Measurements from ENCODE around the gene AARS2. TPM values are rescaled to one million over a fixed set of nuclear protein-coding genes. Genes with fewer than 3 reads are reported as not detected.

AARS2 gene
- total and polyA plus RNA-seq, 2 of the 8 experiments (the other 6 are each of a cell fraction or from before 2014, with no cell fraction given) = 8.6 to 20.4 TPM

GRCh38 chr6:44335631-44336030, 22.5 kb upstream of the AARS2 start:
- no peak overlapping the region for H3K4ac ChIP-seq (replicated peaks; ENCODE audit: insufficient read length, low read depth, low read length)

More at GRCh38 chr6:44335631-44336030, 22.5 kb upstream of the AARS2 start:
- no peaks in the 10 kb centered on the region for H4K20me1 ChIP-seq (replicated peaks in 1 of 2; ENCODE audit: control insufficient read depth in 1 of 2, insufficient read depth in 2 of 2, low read length in 2 of 2)
- H4K91ac ChIP-seq (replicated peaks; ENCODE audit: insufficient read length, low read length) = no peak overlapping the region
- H3K14ac ChIP-seq (ENCODE audit: insufficient read length) = no peak overlapping the region
- 47% methylated on average over 1 of the region's 1 CpG; no CpG with 5 or more reads in 1 of the 2 experiments for WGBS, 2 experiments (ENCODE audit: extremely low coverage in 1 of 2, insufficient coverage in 1 of 2, insufficient read length in 1 of 2, insufficient replicate concordance in 2 of 2, low coverage in 1 of 2, low lambda C conversion rate in 2 of 2, missing lambda C conversion rate in 1 of 2)
- DNase-seq (ENCODE audit: low read depth in 1 of 2, low spot score in 2 of 2) = no peak
- no peak overlapping the region for H3K4me3 ChIP-seq (ENCODE audit: extremely low read depth in 1 of 4, insufficient read depth in 2 of 4, low read depth in 3 of 4, low read length in 4 of 4)
- no peak overlapping the region for H3K56ac ChIP-seq (replicated peaks; ENCODE audit: insufficient read length, low read depth, low read length)
- H3K4me2 ChIP-seq (ENCODE audit: insufficient read depth in 1 of 2, low read depth in 2 of 2, low read length in 2 of 2) = peak overlapping the region in 1 of 2 experiments; percentile 29; a peak in 1 of 4 replicates
- no peak for FAIRE-seq
- H4K8ac ChIP-seq (ENCODE audit: extremely low read depth, insufficient read depth, low read length) = no peak overlapping the region
- H2BK5ac ChIP-seq (ENCODE audit: low read depth, low read length) = no peak overlapping the region
- H4K5ac ChIP-seq (ENCODE audit: insufficient read length, low read depth, low read length) = no peak overlapping the region
- H2AFZ ChIP-seq (ENCODE audit: low read length) = no peak overlapping the region
- no peaks in the 10 kb centered on the region for H3K36me3 ChIP-seq (ENCODE audit: control insufficient read depth in 2 of 4, insufficient read depth in 4 of 4, low read length in 3 of 4)
- H3K9me3 ChIP-seq (ENCODE audit: insufficient read depth in 2 of 2, low read depth in 1 of 2, low read length in 1 of 2) = no peaks in the 10 kb centered on the region
- H3K27ac ChIP-seq (ENCODE audit: low read depth, low read length) = no peak overlapping the region
- H2BK15ac ChIP-seq (ENCODE audit: low read length) = no peak overlapping the region
- H3K9ac ChIP-seq (replicated peaks in 1 of 4; ENCODE audit: extremely low read depth in 1 of 4, low read depth in 3 of 4, low read length in 3 of 4) = no peak overlapping the region; a peak in 1 of 7 replicates
- ChIA-PET POLR2A (ENCODE audit: partially characterized antibody) (interaction anchor here (1.1 to 8.4 kb wide), 5 partner anchors 22 to 88 kb away, joined by 5 to 41 read pairs (median 10); partner anchors contain the start of genes AARS2, HSP90AB1 and SLC35B2), CTCF (ENCODE audit: partially characterized antibody) (interaction anchor here (0.7 to 10.2 kb wide), 16 partner anchors 10 to 1041 kb away, joined by 3 to 153 read pairs (median 4); partner anchors contain the start of genes AARS2 and TMEM151B)
- no peaks in the 10 kb centered on the region for H3K79me1 ChIP-seq (ENCODE audit: low read depth, low read length)
- H2BK12ac ChIP-seq (ENCODE audit: low read depth, low read length) = no peak overlapping the region
- TF ChIP-seq EZH2 (IDR thresholded peaks at IDR 0.05; ENCODE audit: low read depth, low read length, severe bottlenecking) (no peak), SIX5 (IDR thresholded peaks at IDR 0.05; ENCODE audit: low read depth, low read length) (no peak), SIRT6 (IDR thresholded peaks at IDR 0.05; ENCODE audit: low read length) (no peak), KDM4A (IDR thresholded peaks at IDR 0.05; ENCODE audit: low read depth, low read length, severe bottlenecking) (no peak)
- no peaks in the 10 kb centered on the region for H3K27me3 ChIP-seq (replicated peaks in 1 of 4; ENCODE audit: control insufficient read depth in 3 of 4, extremely low read depth in 1 of 4, insufficient read depth in 3 of 4, low read length in 3 of 4)
- H2AK5ac ChIP-seq (ENCODE audit: low read depth, low read length) = no peak overlapping the region
- no peak overlapping the region for H2BK20ac ChIP-seq (ENCODE audit: low read length)
- no peaks in the 10 kb centered on the region for H3K79me2 ChIP-seq (ENCODE audit: control insufficient read depth in 1 of 2, insufficient read depth in 2 of 2, low read length in 2 of 2)
- no peak overlapping the region for H2BK120ac ChIP-seq (replicated peaks; ENCODE audit: low read depth, low read length)
- H3K23me2 ChIP-seq (ENCODE audit: low read depth, low read length) = no peaks in the 10 kb centered on the region
- H3K4me1 ChIP-seq (replicated peaks in 1 of 4; ENCODE audit: control insufficient read depth in 3 of 4, insufficient read depth in 4 of 4, low read length in 3 of 4) = peaks cover 0 to 5% (median under 1%) of the 10 kb centered on the region in 4 experiments; a peak in 2 of 7 replicates
- no peak overlapping the region for H3K18ac ChIP-seq (ENCODE audit: extremely low read depth, low read length)
- H3K23ac ChIP-seq (ENCODE audit: insufficient read length) = no peak overlapping the region
